K562 (cell line): ENCODE measurements around the gene SUSD3. TPM values are rescaled to one million over a fixed set of nuclear protein-coding genes. Genes with fewer than 3 reads are reported as not detected.

Source experiments
- ARNT ChIP-seq, 2 experiments: fragments of 450-650 bp; IDR thresholded peaks; 2 replicates each; pipeline ENCODE4 v1.6.1; 2016; ENCODE audit warnings: mild to moderate bottlenecking in 1 of 2
- BCL6 ChIP-seq: fragments of 250-450 bp; sonication (Bioruptor Pico); IDR thresholded peaks from 2 replicates; pipeline ENCODE4 v1.4.0; 2020
- CBFA2T3 ChIP-seq: fragments of 450-650 bp; IDR thresholded peaks from 2 replicates; pipeline ENCODE4 v1.6.1; 2017
- DNMT1 ChIP-seq: fragments of 450-650 bp; IDR thresholded peaks from 2 replicates; pipeline ENCODE4 v1.6.1; 2016; ENCODE audit warnings: antibody characterized with exemption, mild to moderate bottlenecking
- ETV5 ChIP-seq: sonication (generic); formaldehyde crosslinking; IDR thresholded peaks from 2 replicates; pipeline ENCODE4 v1.4.0; 2020; ENCODE audit warnings: low read depth, mild to moderate bottlenecking, missing genetic modification reagents
- FOXP1 ChIP-seq: sonication (generic); formaldehyde crosslinking; IDR thresholded peaks from 2 replicates; pipeline ENCODE4 v1.8.0; 2022; ENCODE audit warnings: mild to moderate bottlenecking, missing genetic modification reagents
- HMG20B ChIP-seq: fragments of 250-450 bp; sonication (Bioruptor Pico); IDR thresholded peaks from 2 replicates; pipeline ENCODE4 v1.5.0; 2021; ENCODE audit warnings: mild to moderate bottlenecking
- KLF10 ChIP-seq: fragments of 250-450 bp; sonication (Bioruptor Pico); IDR thresholded peaks from 2 replicates; pipeline ENCODE4 v1.6.1; 2021; ENCODE audit warnings: matching md5 sums
- USF1 ChIP-seq: sonication (generic); formaldehyde crosslinking; IDR thresholded peaks from 2 replicates; pipeline ENCODE4 v1.9.0; 2022; ENCODE audit warnings: mild to moderate bottlenecking, missing genetic modification reagents
- VEZF1 ChIP-seq: fragments of 200-800 bp; sonication (Bioruptor generic); IDR thresholded peaks from 2 replicates; pipeline ENCODE4 v1.6.1; 2017; ENCODE audit warnings: missing genetic modification characterization, missing compliant biosample characterization
- ZBTB7A ChIP-seq: IDR thresholded peaks from 2 replicates; pipeline ENCODE4 v1.6.1; 2011; ENCODE audit warnings: low read depth, mild to moderate bottlenecking, low read length, moderate library complexity, borderline replicate concordance; ENCODE audit not compliant: control insufficient read depth
- ZNF431 ChIP-seq: sonication (generic); formaldehyde crosslinking; IDR thresholded peaks from 2 replicates; pipeline ENCODE4 v1.8.0; 2022; ENCODE audit warnings: mild to moderate bottlenecking, missing genetic modification reagents
- ZNF740 ChIP-seq, 3 experiments: fragments of 200-800 bp in 1 of 3; sonication (Bioruptor generic) in 1 of 3; sonication (generic) in 1 of 3; formaldehyde crosslinking in 1 of 3; IDR thresholded peaks; 2 replicates each; pipeline versions ENCODE4 v1.6.1 to v1.8.0; 2016 to 2022; ENCODE audit warnings: mild to moderate bottlenecking in 2 of 3, missing compliant biosample characterization in 2 of 3, missing genetic modification characterization in 2 of 3, missing genetic modification reagents in 1 of 3
- ZNF766 ChIP-seq: fragments of 200-800 bp; sonication (Bioruptor generic); conservative IDR thresholded peaks from 2 replicates; pipeline ENCODE4 v1.6.1; 2016; ENCODE audit warnings: missing genetic modification characterization, missing compliant biosample characterization
- polyA plus RNA-seq, 8 experiments: library from polyadenylated mRNA; depleted of rRNA in 4 of 8; stranded (reverse) in 5 of 8; unstranded in 3 of 8; fragments of >200 nt; fragmentation: Nextera tagmentation in 2 of 8; fragmentation: Illumina TruSeq in 1 of 8; extraction: Ambion mirVana in 2 of 8; extraction: Trizol in 1 of 8; gene quantifications; 2 replicates each; pipeline versions ENCODE4 v1.2.1 to v1.2.3, GENCODE V29; 2011 to 2014; ENCODE audit warnings: inconsistent platforms in 1 of 8, missing spikeins in 1 of 8
- total RNA-seq, 7 experiments: library from RNA; depleted of rRNA in 6 of 7; stranded (reverse); fragments of >200 nt in 6 of 7; fragmentation: Illumina TruSeq in 2 of 7; extraction: Trizol in 2 of 7; gene quantifications; 2 replicates each; pipeline versions ENCODE4 v1.2.1 to v1.2.3, GENCODE V29; 2011 to 2021; ENCODE audit warnings: low replicate concordance in 1 of 7
- TF ChIP-seq, protein P1 (sequence below): fragments of 450-650 bp; formaldehyde crosslinking; IDR thresholded peaks from 2 replicates; pipeline ENCODE4 v1.4.0; 2020; ENCODE audit warnings: mild to moderate bottlenecking, moderate library complexity
- TF ChIP-seq, protein P2 (sequence below), 2 experiments: fragments of 200-800 bp in 1 of 2; sonication (Bioruptor generic) in 1 of 2; sonication (generic) in 1 of 2; formaldehyde crosslinking in 1 of 2; IDR thresholded peaks in 1 of 2; conservative IDR thresholded peaks in 1 of 2; 2 replicates each; pipeline versions ENCODE4 v1.5.0 to v1.6.1; 2016 to 2020; ENCODE audit warnings: missing compliant biosample characterization in 1 of 2, missing genetic modification characterization in 1 of 2, missing genetic modification reagents in 1 of 2
- TF ChIP-seq, protein P3 (sequence below), 2 experiments: fragments of 450-650 bp in 1 of 2; sonication (generic) in 1 of 2; formaldehyde crosslinking in 1 of 2; IDR thresholded peaks in 1 of 2; conservative IDR thresholded peaks in 1 of 2; 2 replicates each; pipeline versions ENCODE4 v1.6.1 to v1.8.1; 2016 to 2023; ENCODE audit warnings: mild to moderate bottlenecking in 2 of 2, moderate library complexity in 2 of 2, inconsistent platforms in 1 of 2, missing genetic modification reagents in 1 of 2
- TF ChIP-seq, protein P4 (sequence below): fragments of 250-450 bp; sonication (Bioruptor Pico); IDR thresholded peaks from 2 replicates; pipeline ENCODE4 v1.9.0; 2021; ENCODE audit warnings: mild to moderate bottlenecking

Gene SUSD3
- total and polyA plus RNA-seq, 9 of the 15 experiments (the other 6 are each of a cell fraction or from before 2014, with no cell fraction given): 1.3 to 21.7 (median 11.4) TPM

- peak; percentile 79; the same call in 1 of the 2 replicates for TF ChIP-seq VEZF1 (CRISPR knock-in tag)
- TF ChIP-seq ARNT (IDR thresholded peaks at IDR 0.05): no peak
- no peak for TF ChIP-seq HMG20B (CRISPR knock-in tag)
- TF ChIP-seq, protein P1, sequence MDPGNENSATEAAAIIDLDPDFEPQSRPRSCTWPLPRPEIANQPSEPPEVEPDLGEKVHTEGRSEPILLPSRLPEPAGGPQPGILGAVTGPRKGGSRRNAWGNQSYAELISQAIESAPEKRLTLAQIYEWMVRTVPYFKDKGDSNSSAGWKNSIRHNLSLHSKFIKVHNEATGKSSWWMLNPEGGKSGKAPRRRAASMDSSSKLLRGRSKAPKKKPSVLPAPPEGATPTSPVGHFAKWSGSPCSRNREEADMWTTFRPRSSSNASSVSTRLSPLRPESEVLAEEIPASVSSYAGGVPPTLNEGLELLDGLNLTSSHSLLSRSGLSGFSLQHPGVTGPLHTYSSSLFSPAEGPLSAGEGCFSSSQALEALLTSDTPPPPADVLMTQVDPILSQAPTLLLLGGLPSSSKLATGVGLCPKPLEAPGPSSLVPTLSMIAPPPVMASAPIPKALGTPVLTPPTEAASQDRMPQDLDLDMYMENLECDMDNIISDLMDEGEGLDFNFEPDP (CRISPR knock-in tag): no peak
- TF ChIP-seq, protein P2, sequence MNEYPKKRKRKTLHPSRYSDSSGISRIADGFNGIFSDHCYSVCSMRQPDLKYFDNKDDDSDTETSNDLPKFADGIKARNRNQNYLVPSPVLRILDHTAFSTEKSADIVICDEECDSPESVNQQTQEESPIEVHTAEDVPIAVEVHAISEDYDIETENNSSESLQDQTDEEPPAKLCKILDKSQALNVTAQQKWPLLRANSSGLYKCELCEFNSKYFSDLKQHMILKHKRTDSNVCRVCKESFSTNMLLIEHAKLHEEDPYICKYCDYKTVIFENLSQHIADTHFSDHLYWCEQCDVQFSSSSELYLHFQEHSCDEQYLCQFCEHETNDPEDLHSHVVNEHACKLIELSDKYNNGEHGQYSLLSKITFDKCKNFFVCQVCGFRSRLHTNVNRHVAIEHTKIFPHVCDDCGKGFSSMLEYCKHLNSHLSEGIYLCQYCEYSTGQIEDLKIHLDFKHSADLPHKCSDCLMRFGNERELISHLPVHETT (CRISPR knock-in tag; conservative IDR thresholded peaks at IDR 0.05 in 1 of 2, IDR thresholded peaks at IDR 0.05 in 1 of 2): no peak
- peak; percentile 78 for TF ChIP-seq ETV5 (CRISPR knock-in tag)
- TF ChIP-seq KLF10 (CRISPR knock-in tag): no peak
- TF ChIP-seq ZNF766: peak; percentile 62; the same call in 1 of the 2 replicates
- no peak for TF ChIP-seq FOXP1
- TF ChIP-seq, protein P3, sequence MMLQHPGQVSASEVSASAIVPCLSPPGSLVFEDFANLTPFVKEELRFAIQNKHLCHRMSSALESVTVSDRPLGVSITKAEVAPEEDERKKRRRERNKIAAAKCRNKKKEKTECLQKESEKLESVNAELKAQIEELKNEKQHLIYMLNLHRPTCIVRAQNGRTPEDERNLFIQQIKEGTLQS (IDR thresholded peaks at IDR 0.05): peak; percentile 36; the same call in 1 of the 2 replicates
- TF ChIP-seq, protein P3 (CRISPR knock-in tag; conservative IDR thresholded peaks at IDR 0.05): no peak
- TF ChIP-seq ZNF431 (CRISPR knock-in tag): no peak
- no peak for TF ChIP-seq BCL6 (CRISPR knock-in tag)
- no peak for TF ChIP-seq CBFA2T3
- no peak for TF ChIP-seq ZNF740 (CRISPR knock-in tag; IDR thresholded peaks at IDR 0.05)
- TF ChIP-seq ZNF740 (tag; IDR thresholded peaks at IDR 0.05): peak in 1 of 2 experiments; percentile 62; a peak in 1 of 4 replicates
- peak; percentile 33; the same call in 1 of the 2 replicates for TF ChIP-seq ZBTB7A
- TF ChIP-seq, protein P4, sequence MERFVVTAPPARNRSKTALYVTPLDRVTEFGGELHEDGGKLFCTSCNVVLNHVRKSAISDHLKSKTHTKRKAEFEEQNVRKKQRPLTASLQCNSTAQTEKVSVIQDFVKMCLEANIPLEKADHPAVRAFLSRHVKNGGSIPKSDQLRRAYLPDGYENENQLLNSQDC (CRISPR knock-in tag): no peak
- TF ChIP-seq DNMT1: no peak
- no peak for TF ChIP-seq USF1 (CRISPR knock-in tag)
Observed at GRCh38 chr9:93116072-93116961, 57.8 kb downstream of the SUSD3 start (continued).
